GM23248 (cell line): ENCODE results near the gene SLC35F3. TPM values are rescaled to one million over a fixed set of nuclear protein-coding genes. Genes with fewer than 3 reads are reported as not detected.
"Not testable (repeated sequence)": the region's sequence is repeated elsewhere in the genome, so short reads cannot be mapped to it uniquely, and the experiment has no call there.

Experiments used
- DNase-seq: peaks from one replicate; pipeline ENCODE4 v3.0.0-alpha.2; 2015
- H2AFZ ChIP-seq: fragments of 200-600 bp; sonication (generic); 2 replicates; pipeline ENCODE4 v1.6.1; 2016; ENCODE audit warnings: antibody characterized with exemption
- H3F3A ChIP-seq: fragments of 200-600 bp; sonication (generic); 2 replicates; pipeline ENCODE4 v1.6.1; 2016; ENCODE audit warnings: mild to moderate bottlenecking, antibody characterized with exemption, mixed run types; ENCODE audit not compliant: insufficient read depth
- H3K27ac ChIP-seq: fragments of 200-600 bp; sonication (generic); 2 replicates; pipeline ENCODE4 v1.5.1; 2016; ENCODE audit warnings: mild to moderate bottlenecking
- H3K27me3 ChIP-seq: fragments of 200-600 bp; sonication (generic); replicated peaks from 2 replicates; pipeline ENCODE4 v1.6.1; 2016; ENCODE audit warnings: mild to moderate bottlenecking; ENCODE audit not compliant: insufficient read depth
- H3K36me3 ChIP-seq: fragments of 200-600 bp; sonication (generic); 2 replicates; pipeline ENCODE4 v1.6.1; 2016; ENCODE audit warnings: low read depth, mild to moderate bottlenecking
- H3K4me1 ChIP-seq: fragments of 200-600 bp; sonication (generic); 2 replicates; pipeline ENCODE4 v1.6.1; 2016; ENCODE audit warnings: mild to moderate bottlenecking; ENCODE audit not compliant: insufficient read depth
- H3K4me2 ChIP-seq: fragments of 200-600 bp; sonication (generic); one replicate; pipeline ENCODE4 v1.6.1; 2016; ENCODE audit warnings: mild to moderate bottlenecking; ENCODE audit not compliant: unreplicated experiment
- H3K4me3 ChIP-seq: fragments of 200-600 bp; sonication (generic); 2 replicates; pipeline ENCODE4 v1.5.1; 2016; ENCODE audit warnings: mild to moderate bottlenecking
- H3K79me2 ChIP-seq: fragments of 200-600 bp; sonication (generic); 2 replicates; pipeline ENCODE4 v1.6.1; 2016; ENCODE audit warnings: mild to moderate bottlenecking; ENCODE audit not compliant: insufficient read depth
- H3K9ac ChIP-seq: fragments of 200-600 bp; sonication (generic); 2 replicates; pipeline ENCODE4 v1.6.1; 2016; ENCODE audit warnings: mild to moderate bottlenecking
- H3K9me2 ChIP-seq: fragments of 200-600 bp; sonication (generic); 2 replicates; pipeline ENCODE4 v1.6.1; 2016; ENCODE audit warnings: mixed run types, mild to moderate bottlenecking, moderate library complexity; ENCODE audit not compliant: insufficient read depth
- H3K9me3 ChIP-seq: fragments of 200-600 bp; sonication (generic); one replicate; pipeline ENCODE4 v1.6.1; 2017; ENCODE audit warnings: low read depth
- H4K20me1 ChIP-seq: fragments of 200-600 bp; sonication (generic); 2 replicates; pipeline ENCODE4 v1.6.0; 2016; ENCODE audit not compliant: insufficient read depth
- EZH2 ChIP-seq: fragments of 200-600 bp; sonication (generic); IDR thresholded peaks from 2 replicates; pipeline ENCODE4 v1.6.1; 2018; ENCODE audit warnings: antibody characterized with exemption, mild to moderate bottlenecking; ENCODE audit not compliant: insufficient read depth, poor library complexity, severe bottlenecking
- EZH2phosphoT487 ChIP-seq: fragments of 200-600 bp; sonication (generic); IDR thresholded peaks from 2 replicates; pipeline ENCODE4 v1.6.1; 2018; ENCODE audit warnings: antibody characterized with exemption, moderate library complexity, mild to moderate bottlenecking, low read depth; ENCODE audit not compliant: insufficient read depth
- WGBS, 2 experiments: methylation state at CpG; one replicate each; pipeline ENCODE4 v1.1.6; 2015 to 2017; ENCODE audit warnings: low lambda C conversion rate in 2 of 2, low coverage in 1 of 2; ENCODE audit errors: missing lambda C conversion rate in 2 of 2; 5-methylcytosine and 5-hydroxymethylcytosine counted together
- in situ Hi-C: fragments of 300-500 bp; cut with MboI; formaldehyde crosslinking; loops from 2 replicates; pipeline ENCODE4 v1.15.0; 2020
- polyA plus RNA-seq: library from polyadenylated mRNA; unstranded; fragments of >200 nt; fragmentation: Nextera tagmentation; extraction: Ambion mirVana; gene quantifications from 2 replicates; pipeline ENCODE4 v1.2.1, GENCODE V29; 2016
- total RNA-seq: library from RNA; depleted of rRNA; stranded (reverse); fragments of >200 nt; shearing (Covaris generic); gene quantifications from 2 replicates; pipeline ENCODE4 v1.2.3, GENCODE V29; 2014

The SLC35F3 gene
- total and polyA plus RNA-seq, 2 experiments from 2014 or later: 0.43 to 1.3 TPM

DNA sequence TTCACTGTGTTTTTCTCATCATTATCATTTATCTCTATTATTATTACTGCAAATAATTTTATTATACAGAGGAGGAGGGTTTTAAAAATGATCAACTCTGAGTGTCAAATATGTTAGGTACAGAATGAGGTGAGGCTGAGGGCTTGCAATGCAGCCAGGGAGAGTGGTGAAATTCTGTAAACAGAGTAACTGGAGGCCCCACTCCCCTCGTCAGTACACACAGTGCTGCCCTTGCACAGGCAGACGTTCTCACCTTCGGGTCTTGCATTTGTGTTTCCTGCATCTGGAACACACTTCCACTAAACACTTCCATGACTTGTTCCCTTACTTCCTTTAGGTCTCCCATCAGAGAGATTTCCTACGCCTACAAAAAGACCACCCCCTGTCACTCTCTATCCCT, 444.5 kb downstream of the SLC35F3 start:
- in situ Hi-C loops: no loop called here
- no peak for DNase-seq
- no peaks in the 10 kb centered on the region for H3K79me2 ChIP-seq
- no peaks in the 10 kb centered on the region for H3K36me3 ChIP-seq
- TF ChIP-seq EZH2 (no peak), EZH2phosphoT487 (no peak)
- H2AFZ ChIP-seq: no peak overlapping the region
- no peaks in the 10 kb centered on the region for H3K27me3 ChIP-seq
- no peaks in the 10 kb centered on the region for H3K9me3 ChIP-seq
- H3F3A ChIP-seq: no peaks in the 10 kb centered on the region
- H3K9me2 ChIP-seq: no peaks in the 10 kb centered on the region
- no peak overlapping the region for H3K9ac ChIP-seq
- H3K27ac ChIP-seq: no peak overlapping the region
- H3K4me3 ChIP-seq: no peak overlapping the region
- no peaks in the 10 kb centered on the region for H3K4me1 ChIP-seq
- 8 to 14% methylated on average over 4 of the region's 4 CpGs for WGBS, 2 experiments
- no peaks in the 10 kb centered on the region for H4K20me1 ChIP-seq
- H3K4me2 ChIP-seq: no peak overlapping the region

DNA sequence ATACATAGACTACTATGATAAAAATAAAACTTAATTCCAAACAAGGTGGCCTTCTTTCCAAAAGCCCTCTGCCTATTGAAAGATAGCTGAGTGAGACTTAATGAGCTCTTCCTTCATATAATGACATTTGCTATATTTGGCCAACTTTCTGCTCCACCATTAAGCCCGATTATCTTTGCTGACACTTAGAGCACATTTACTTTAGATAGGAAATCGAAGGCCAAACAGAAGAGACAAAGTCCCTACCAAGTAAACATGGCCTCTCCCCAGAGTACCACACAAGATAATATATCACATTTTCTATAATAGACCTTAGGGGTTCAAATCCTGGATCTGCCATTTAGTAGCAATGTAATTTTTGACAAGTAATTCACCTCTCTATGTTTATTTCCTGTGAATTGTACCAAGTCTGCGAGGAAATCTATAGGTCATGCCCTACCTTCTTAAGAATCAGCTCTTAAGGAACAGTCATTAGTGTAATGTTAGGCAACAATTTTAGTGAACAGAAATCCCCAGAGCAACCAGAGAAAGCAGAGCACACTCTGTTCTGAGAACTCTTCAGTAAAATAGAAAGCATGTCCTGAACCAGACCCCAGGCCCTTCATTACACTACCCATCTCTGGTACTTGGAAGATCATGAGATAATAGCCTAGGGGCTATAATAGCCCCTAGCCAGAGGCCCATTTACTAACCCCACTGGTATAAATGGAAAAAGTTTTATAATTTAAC, 451.5 kb downstream of the SLC35F3 start:
- Histone ChIP-seq H3K4me1 (no peaks in the 10 kb centered on the region), H3K4me3 (no peak overlapping the region), H3K9me2 (no peaks in the 10 kb centered on the region), H3K9ac (no peak overlapping the region), H3K9me3 (no peaks in the 10 kb centered on the region), H3K79me2 (no peaks in the 10 kb centered on the region), H2AFZ (peak overlapping the region; percentile 73; the same call in 1 of the 2 replicates), H4K20me1 (no peaks in the 10 kb centered on the region), H3F3A (no peaks in the 10 kb centered on the region), H3K4me2 (no peak overlapping the region), H3K27ac (no peak overlapping the region), H3K36me3 (no peaks in the 10 kb centered on the region), H3K27me3 (0 out of 2 replicates have a peak, but pooled peaks cover 4% of the 10 kb centered on the region)
- in situ Hi-C loops: no loop called here
- no peak for DNase-seq
- WGBS, 2 experiments: 42 to 45% methylated on average over 3 of the region's 3 CpGs
- TF ChIP-seq EZH2 (no peak), EZH2phosphoT487 (no peak)

DNA sequence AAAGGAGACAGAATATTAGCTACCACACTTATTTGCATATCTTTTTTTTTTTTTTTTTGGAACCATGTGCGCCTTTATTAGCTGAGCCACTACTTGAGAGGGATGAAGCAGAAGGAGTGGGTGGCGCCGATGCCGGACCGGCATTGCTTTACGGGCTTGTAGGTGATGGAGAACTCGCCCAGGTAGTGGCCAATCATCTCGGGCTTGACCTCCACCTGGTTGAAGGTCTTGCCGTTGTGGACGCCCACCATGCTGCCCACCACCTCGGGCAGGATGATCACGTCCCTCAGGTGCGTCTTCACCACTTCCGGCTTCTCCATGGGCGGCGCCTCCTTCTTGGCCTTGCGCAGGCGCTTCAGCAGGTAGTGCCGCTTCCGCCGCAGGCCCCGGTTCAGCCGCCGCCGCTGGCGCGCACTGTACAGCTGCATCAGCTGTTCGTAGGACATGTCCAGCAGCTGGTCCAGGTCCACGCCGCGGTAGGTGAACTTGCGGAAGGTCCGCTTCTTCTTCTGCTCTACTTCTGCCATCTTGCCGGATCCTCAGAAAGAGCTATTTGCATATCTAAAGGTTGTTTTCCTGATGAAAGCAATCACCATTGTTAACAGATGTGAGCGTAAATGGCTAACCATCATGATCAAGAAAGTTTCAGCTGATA, 452.3 kb downstream of the SLC35F3 start:
- Histone ChIP-seq H3K4me3 (peak overlapping the region; percentile 52), H2AFZ (peak overlapping the region; percentile 73)
- H3F3A ChIP-seq, H3K27ac ChIP-seq, H3K79me2 ChIP-seq, in situ Hi-C loops, H3K36me3 ChIP-seq, H3K4me1 ChIP-seq, H3K9ac ChIP-seq, H3K4me2 ChIP-seq, H3K9me2 ChIP-seq, H4K20me1 ChIP-seq, H3K27me3 ChIP-seq, H3K9me3 ChIP-seq, DNase-seq: not testable (repeated sequence)
- WGBS, 2 experiments: 58 to 61% methylated on average over 27 to 35 of the region's 35 CpGs

DNA sequence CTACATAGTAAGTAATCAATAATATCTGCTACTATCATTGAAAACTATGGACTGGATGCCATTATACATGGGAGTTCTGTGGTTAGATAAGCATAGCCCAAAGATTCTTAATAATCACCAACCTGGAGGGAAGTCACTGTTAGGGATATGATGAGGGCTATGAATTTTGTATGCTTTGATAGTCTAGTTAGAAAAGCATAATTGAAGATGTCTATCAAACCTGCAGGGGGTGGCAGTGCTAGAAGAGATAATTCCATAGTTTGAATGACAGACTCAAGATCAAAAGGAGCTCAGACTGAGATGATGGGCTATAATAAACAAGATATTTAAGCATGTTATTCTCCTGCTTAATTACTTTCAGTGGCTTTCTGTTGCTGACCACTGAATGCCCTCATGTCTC, 453.4 kb downstream of the SLC35F3 start:
- H3K9me2 ChIP-seq: no peaks in the 10 kb centered on the region
- H3K27me3 ChIP-seq: 0 out of 2 replicates have a peak, but pooled peaks cover 4% of the 10 kb centered on the region
- H4K20me1 ChIP-seq: no peaks in the 10 kb centered on the region
- H3K9ac ChIP-seq: no peak overlapping the region
- TF ChIP-seq EZH2phosphoT487: no peak
- TF ChIP-seq EZH2: no peak
- in situ Hi-C loops: no loop called here
- H3F3A ChIP-seq: no peaks in the 10 kb centered on the region
- H3K4me1 ChIP-seq: no peaks in the 10 kb centered on the region
- H3K27ac ChIP-seq: no peak overlapping the region
- no peak for DNase-seq
- H3K36me3 ChIP-seq: no peaks in the 10 kb centered on the region
- no peak overlapping the region for H2AFZ ChIP-seq
- no peaks in the 10 kb centered on the region for H3K79me2 ChIP-seq
- no peak overlapping the region for H3K4me3 ChIP-seq
- no peak overlapping the region for H3K4me2 ChIP-seq
- H3K9me3 ChIP-seq: no peaks in the 10 kb centered on the region
